NAMALWA (cell line): ENCODE measurements around the gene ATXN7.

Experiments used
- DNase-seq: peaks from one replicate; pipeline ENCODE4 v3.0.0-alpha.2; 2015; ENCODE audit warnings: low spot score

ATXN7 gene

DNA sequence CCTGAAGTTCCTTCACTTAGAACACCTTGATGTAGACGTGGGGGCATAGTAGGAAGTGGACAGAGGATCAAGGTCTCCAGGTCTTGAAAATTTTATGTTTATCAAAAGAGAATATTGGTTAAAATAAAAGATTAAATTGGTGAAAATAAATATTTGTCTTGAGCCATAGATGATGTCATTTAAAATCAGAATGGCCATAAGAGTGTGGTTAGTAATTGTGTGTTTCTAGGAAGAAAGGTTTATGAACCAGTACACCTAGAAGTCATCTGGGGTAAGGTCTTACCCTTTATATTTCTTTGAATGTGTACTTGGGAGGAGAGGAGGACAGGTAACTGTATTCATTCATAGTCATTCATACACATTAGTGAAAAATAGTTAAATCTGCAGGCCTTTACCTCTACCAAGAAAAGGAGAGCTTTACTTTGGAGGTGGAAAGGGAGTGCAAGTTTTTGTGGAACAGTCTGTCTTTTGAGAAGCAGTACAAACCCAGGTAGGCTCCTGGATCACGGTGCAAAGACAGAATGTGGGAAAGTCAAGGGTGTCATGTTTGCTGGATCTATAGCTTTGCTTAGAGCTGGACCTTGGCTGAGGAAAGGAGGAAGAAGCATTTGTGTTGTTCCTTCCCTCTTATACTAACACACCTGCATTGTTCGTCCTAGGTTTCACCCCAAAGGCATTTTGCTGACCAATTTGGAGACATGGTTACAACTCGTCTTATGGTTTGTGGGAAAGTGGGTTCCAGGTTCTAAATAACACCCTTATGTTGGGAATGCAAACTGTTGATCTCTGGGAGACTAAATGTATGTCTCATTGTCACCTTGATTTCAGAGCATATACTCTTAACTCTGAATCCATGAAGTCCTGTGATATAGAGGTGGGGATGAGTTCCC is 42.3 kb downstream of the ATXN7 start:
- no peak for DNase-seq

DNA sequence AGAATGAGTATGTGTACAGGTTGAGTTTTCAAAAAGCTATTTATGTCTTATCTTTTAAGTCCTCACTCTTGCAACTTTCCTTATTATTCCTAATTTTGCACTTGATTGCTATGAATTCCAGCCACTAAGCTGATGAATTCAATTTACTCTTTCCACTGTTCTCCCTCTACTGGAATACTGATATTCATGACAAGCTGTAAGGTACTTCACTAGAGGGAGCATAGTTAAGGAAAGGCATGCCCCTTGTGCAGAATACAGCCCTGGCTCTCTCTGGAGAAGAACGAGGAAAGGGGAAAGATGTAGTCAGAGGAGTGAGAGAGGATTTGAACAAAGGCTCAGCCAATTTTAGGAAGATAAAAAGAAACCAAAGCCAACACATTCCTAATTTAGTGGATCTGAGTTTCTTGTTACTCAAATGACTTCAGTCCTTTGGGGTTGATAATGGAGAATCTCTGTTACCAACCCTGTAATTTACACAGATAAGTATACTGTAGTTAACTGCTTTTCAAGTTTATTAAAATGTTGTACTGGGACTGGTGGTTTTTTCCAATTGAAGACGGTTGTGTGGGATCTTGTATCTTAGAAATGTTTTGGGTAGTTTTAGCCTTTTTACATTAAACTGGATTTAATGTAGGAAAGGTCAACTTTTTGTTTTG is 44.5 kb downstream of the ATXN7 start:
- DNase-seq: no peak

DNA sequence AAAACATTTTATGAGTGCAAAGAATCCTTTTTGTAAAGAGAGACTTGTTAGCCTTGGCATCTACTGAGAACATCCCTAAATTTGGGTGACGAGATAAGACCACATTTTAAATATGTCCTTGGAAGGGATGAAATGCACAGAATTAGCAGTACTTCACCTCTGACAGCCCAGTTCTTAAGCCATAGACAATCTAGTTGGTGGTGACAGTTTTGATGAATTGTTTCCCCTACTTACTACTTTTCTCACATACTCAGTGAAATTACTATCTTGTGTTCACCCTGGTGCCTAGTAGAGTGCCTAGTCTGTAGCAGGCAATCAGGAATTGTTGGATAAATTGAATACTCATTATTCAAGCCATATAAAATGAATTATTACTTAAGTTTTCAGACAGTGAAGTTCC is 45.1 kb downstream of the ATXN7 start:
- DNase-seq: no peak

DNA sequence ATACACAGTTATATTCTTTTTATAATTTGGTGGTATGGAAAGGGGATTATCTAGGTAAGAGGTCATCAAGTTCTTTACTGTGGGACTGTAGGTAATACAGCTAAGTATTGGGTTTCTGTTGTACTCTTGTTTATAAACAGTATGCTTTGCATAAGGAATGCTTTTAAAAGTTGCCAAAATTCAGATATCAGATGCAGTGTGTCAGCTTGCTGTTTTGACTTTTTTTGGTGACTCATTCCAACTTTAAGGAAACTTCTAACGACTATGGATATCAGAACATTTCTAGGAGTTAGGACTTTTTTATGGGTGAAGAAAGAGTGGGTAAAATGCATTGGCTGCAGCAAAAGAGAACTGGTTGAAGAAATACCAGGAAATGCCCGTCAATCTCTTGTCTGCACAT is 45.8 kb downstream of the ATXN7 start:
- DNase-seq: no peak

DNA sequence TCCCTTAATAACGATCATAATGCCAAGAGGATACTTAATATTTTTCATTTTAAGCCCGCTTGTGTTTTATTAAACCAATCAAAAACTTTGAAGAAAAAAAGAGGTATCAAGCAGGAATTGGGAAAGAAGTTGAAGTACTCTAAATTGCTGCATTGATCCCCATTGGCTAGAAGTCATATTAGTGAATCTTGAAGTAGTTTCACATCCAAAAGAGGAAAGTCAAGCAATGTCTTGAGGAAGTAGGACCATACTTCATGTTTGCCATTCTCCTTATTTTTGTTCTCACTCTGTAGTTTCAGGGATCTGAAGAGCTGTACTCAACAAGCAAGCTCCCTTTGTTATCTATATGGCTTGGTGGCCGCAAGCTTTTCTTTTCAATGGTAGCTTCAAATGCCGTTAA is 46.3 kb downstream of the ATXN7 start:
- no peak for DNase-seq

DNA sequence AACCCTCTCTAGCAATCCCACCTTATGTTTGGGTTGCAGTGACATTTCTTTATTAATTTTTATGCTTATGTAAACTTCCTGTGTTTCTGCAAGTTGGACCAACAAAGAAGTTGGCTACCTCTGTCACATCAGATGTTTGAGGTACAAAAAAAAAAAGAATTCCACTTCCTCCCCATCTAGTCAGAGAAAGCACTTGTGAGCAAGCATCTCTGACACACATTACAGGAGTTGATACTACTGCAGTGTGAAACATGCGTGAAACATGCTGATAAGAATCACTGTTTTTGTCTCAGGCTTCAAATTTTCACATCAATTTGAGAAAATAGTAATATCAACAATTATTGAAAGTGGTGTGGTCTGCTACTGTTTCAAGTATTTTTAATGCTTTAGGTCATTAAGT is 47.2 kb downstream of the ATXN7 start:
- peak; percentile 34 for DNase-seq

DNA sequence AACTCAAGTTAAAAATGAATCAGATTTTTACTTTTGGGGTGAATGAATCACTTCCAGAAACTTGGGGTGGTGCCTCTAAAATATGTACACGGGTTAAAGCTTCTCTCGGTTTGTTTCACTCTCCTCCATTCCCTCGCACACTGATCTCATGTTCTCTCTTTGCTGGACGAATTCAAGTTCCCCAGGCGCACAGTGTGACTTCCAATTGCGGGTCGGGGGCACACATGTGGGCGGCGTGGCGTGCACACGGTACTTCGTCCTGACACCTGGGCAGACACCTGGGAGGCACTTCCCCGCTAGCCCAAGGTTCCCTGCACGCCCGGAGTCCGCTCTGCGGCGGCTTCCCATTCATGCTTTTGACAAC is 47.8 kb downstream of the ATXN7 start:
- peak; percentile 52 for DNase-seq

DNA sequence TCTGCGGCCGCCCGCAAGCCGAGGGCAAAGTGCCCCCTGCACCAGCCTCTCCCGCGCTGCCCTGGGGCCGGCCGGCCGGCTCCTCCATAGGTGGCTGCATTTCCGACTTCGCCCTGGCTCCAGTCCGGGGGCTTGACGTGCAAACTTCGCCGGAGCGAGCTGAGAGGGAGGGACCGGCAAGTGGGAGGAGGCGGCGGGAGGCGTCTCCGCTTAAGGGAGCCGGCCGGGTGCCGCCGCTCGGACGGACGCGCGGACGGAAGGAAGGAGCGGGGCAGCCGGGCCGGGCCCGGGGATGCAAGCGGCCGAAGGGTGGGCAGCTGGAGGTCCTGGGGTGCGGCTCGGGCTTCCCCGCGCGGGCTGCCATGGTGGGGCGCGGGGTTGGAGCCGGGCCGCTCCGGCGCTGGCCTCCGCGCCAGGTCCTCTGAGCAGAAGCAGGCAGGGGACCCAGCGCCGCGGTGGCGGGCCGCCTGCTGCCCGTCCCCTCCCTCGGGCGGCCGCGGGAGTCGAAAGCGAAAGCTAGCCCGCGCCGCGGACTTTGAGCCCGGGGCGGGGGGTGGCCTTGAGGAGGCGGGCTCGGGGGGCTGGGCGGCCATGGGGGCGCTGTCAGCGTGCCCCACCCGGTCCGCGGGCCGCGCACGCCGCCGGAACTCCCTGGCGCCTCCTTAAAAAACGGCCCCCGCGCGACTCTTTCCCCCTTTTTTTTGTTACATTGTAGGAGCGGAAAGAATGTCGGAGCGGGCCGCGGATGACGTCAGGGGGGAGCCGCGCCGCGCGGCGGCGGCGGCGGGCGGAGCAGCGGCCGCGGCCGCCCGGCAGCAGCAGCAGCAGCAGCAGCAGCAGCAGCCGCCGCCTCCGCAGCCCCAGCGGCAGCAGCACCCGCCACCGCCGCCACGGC is 48.5 kb downstream of the ATXN7 start, which contains the start of gene SCAANT1:
Gene SCAANT1 (minus strand): TSS at position 511 of the 895 bp plus-strand sequence.
- DNase-seq: peak; percentile 67

DNA sequence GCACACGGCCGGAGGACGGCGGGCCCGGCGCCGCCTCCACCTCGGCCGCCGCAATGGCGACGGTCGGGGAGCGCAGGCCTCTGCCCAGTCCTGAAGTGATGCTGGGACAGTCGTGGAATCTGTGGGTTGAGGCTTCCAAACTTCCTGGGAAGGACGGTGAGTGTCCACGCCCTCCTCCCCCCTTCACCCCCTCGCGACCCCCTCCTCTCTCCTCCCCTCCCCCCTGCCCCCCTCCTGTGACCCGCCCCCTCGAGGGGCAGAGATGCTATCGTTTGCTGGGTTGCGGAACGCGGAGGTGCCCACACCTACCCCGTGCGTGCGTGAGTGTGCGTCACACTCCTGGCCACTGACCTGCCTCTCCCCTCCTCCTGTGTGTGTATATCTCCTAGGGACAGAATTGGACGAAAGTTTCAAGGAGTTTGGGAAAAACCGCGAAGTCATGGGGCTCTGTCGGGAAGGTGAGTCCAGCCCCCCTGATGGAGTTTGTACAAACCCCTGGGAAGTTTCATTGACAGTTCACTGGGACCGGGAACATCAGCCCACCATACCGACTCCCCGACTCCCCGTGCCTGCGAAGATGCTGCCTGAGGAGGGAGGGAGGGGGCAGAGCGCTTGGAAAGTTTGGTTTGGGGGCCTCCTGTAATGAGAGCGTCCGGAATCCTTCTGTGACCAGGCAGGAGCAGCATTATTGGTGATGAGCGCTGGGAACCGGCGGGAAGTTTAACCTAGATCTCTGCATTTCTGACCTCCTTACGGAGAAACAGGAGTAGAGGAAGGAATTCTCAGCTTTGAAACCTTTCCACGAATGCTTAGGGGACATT is 49.3 kb downstream of the ATXN7 start:
- no peak for DNase-seq

DNA sequence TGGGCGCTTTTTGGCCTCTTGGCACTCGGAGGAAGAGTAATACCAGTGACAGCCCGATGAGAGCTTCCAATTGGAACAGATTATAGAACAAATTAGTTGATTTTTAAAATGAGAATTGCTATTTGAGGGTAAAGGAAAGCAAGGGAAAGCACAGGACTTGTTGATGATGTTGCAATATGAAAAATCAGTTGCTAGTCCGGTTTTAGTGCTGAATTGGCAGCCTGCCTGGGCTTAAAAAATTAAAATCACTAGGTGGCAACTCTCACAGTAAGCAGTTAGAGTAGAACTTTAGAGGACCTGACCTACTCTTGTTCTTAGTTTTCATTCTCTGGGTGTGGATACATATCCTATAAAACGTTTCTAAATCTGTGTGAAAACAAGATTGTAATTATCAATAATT is 50.6 kb downstream of the ATXN7 start:
- no peak for DNase-seq

DNA sequence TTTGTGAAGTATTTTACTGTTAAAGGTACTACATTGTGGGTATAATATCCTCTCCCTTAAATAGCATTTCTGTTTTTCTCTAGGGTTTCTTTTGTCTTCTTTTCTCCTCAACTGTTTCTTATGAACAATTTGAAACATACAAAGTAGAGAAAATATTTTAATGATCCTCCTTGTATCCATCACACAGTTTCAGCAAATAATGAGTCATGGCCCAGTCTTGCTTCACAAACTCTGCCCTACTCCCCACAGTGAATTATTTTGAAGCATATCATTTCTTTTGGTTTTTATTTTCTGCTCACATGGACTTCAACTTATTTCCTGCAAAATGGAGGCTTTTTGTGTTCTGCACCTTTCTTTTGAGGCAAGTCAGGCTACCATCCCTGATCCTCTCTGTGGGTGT is 54.7 kb downstream of the ATXN7 start:
- DNase-seq: no peak

DNA sequence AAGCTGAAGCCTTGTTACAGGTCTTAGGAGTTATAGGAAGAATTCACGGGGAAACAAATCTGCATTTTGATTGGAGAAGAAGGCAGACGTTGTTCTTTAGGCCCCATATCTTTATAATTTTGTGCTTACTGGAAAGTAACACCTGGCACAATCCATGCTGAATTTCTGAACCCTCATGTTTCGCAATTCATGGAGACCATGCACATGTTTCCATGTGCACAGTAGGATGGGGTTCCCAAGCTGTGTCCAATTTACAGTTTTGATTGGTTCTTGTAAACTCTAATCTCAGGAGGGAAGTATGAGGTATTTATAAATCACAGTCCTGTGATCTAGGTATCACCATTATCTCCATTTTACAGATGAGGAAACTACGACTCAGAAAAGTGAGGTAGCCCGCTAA is 56.3 kb downstream of the ATXN7 start:
- no peak for DNase-seq

DNA sequence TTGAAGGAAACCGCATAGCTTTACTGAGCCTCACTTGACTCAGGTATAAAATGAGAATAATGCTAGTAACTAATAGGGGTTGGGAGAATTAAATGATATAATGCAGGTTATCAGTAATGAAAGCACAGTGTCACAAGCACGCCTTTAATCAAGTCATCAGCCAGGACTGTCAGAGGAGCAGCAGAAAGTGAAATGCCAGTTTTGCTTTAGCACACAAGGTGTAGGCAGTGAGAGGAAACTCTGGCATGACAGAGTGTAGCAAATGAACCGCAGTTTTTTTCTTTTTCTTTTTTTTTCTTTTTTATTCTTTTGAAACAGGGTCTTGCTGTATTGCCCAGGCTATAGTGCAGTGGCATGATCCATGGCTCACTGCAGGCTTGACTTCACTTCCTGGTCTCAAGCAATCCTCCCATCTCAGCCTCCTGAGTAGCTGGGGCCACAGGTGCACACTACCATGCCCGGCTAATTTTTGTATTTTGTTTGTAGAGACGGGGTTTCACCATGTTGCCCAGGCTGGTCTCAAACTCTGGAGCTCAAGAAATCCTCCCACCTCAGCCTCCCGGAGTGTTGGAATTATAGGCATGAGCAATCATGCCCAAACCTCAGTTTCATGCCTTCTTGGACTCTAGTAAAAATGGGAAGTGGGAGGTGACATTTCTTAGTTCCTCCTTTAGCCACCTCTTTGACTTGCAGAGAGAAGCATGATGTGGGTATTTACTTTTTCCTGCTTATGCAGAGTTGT is 58.2 kb downstream of the ATXN7 start:
- peak; percentile 54 for DNase-seq

DNA sequence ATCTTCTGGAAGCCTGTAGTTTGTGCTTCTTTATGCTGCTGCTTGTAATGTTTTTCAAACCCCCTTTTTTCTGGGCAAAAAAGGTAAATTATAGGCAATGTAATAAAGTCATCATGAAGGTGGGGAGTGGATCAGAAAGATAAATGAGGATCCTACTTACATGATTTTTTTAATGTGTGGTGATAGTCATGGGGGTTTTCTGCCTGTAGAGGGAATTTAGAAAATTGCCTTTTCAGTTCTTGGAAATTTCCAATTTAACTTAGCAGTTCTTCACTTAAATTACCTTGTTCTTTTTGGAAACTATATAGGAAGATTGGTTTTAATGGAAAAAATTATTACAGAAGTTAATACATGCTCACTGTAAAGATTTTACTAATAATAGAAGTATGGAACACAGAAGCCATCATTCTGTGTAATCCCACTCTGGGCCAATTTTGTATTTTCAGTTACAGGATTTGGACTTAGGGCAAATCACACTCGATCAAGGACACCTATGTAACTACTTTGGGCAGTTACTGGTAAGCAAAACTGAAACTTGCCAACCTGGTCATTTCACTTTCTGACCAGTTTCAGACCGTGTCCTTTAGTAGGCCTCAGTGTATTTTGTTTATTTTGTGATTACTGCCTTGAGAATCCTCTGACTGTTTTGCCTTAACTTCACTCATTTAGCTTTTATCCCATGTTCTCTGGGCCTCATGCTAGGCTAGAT is 59.0 kb downstream of the ATXN7 start:
- DNase-seq: no peak

DNA sequence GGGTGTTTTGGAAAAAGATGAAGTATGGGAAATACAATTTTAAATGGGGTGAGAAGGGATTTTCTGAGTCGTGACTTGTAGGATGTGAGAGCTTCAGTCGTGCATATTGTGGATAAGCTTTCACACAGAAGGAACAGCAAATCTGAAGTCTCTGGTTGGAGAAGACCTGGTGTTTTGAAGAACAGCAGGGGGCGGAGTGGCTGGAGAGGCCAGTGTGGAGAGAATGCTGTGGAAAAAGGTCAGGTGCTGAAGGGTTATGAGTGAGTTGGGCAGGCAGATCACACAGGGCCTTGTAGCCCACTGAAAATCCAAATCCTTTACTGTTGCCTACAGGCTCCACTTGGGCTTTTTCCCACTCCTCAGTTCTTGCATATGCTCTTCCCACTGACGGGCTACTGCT is 62.6 kb downstream of the ATXN7 start:
- DNase-seq: no peak

DNA sequence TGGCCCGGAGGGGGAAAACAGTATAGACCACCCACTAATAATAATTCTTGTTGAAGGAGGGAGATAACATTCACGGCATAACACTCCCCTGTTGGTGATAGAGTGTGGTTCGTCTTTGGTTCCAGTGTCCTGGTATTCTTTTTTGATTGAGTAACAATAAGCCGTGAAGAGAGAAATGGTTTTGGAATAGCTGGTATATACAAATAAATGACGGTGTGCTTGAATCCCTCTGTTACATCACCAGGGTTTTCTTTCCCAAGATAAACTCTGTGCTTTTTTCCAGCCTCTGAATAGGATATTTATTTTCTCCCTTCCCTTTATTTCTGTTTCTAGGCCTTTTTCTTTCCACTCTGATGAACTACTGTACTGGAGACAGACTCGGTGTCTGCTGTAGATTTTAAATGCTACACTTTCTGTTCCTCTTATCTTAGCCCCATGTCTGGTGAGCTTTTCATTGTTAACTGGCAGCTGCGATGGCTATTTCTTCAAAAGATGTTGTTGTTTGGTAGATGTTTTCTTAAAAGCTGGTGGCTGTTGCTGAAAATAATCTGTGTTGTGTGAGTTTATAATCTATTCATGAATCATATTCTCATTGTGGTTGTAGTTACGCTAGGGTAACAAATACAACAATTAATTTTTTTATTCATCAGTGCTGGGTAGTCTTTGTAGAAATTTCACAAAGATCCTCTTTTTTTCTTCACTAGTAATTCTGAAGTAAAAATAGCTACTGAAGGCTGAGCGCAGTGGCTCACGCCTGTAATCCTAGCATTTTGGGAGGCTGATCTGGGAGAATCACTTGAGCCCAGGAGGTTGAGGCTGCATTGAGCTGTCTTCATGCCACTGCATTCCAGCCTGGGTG is 64.0 kb downstream of the ATXN7 start:
- DNase-seq: peak; percentile 64

DNA sequence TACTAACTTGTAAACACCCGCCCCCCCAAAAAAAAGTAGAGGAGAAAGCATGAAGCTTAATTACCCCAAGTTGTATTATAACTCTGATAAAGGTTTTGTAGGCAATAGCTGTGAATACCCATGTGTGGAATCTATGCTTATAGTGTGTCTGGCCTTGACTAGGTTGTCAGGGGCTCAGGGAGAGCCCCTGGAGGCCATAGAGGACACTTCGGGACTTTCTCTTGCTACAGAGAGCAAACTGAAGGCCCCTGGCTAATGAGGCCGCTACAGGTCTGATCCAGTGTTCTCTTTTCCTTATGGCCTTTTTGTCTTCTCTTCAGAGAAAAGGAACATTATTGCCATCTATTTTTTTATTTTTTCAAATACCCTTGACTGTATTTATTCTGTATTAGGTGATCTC is 67.6 kb downstream of the ATXN7 start:
- no peak for DNase-seq

DNA sequence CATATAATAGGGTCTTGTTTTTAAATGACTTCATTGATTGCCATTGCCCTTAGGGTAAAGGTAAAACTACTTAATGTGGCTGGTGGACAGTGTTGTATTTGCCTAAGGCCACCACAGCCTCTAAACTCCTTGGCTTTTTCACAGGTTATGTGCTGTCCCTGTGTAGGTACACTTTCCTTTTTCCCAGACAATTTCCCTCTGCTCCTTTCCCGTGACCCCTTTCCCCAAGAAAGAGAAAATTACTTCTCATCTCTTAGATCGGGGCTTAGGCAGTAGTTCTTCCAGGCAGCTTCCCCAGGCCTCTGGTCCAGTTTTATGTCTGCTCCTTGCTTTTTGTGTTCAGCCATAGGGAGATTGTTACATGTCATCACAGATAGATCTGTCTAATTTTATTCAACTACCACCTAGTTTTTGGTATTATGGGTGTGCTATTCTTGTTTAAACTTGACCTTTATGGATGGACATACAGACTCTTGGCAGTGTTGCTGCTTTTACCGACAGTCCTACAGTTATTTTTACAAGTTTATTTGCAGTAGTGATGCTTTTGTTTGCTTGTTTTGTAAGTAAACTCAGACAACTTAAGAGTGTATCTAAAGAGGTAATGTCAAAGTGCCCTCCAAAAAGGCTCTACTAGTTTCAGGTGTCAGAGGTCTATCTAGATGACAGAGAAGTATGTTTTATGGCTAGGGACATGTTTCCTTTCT is 69.0 kb downstream of the ATXN7 start:
- DNase-seq: no peak

DNA sequence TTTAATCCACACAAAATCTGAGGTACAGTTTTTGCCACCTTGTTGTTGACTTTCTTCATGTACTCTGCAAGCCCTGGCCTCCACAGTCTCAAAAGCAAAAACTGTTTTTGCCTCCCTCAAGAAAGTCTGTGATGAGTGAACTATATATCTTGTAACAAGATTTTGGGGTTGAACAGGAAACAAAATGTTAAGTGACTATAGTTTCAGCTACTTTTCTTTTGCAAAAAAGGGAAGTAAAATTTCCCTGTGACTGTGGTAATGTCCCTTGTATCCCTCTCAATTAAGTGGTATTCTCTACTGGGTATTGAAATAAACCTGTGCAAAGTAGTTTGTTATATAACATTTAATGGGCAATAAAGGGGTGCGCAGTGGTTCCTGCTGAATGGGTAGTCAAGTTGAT is 69.8 kb downstream of the ATXN7 start:
- peak; percentile 7 for DNase-seq
